22Rv1 (cell line): Measurements from ENCODE around the gene PRAC2.

Experiments used
- CTCF ChIP-seq: fragments of 450-650 bp; IDR thresholded peaks from 2 replicates; pipeline ENCODE4 v1.5.1; 2017; ENCODE audit warnings: mild to moderate bottlenecking
- ZFX ChIP-seq: fragments of 450-650 bp; IDR thresholded peaks from 2 replicates; pipeline ENCODE4 v1.6.1; 2017; ENCODE audit warnings: antibody characterized with exemption, borderline replicate concordance

- TF ChIP-seq CTCF (no peak), ZFX (no peak)
Measured at GRCh38 chr17:48715496-48716399, 7.2 kb upstream of the PRAC2 start.
